PC-3 (cell line): ENCODE measurements around the gene FAXDC2.

ENCODE experiments used
- EZH2 ChIP-seq: fragments of 300-600 bp; sonication (generic); IDR thresholded peaks from one replicate; pipeline ENCODE4 v1.6.1; 2017; ENCODE audit warnings: antibody characterized with exemption, mild to moderate bottlenecking, low read length; ENCODE audit not compliant: unreplicated experiment
- EZH2phosphoT487 ChIP-seq: fragments of 300-600 bp; sonication (generic); IDR thresholded peaks from 2 replicates; pipeline ENCODE4 v1.6.1; 2018; ENCODE audit warnings: mild to moderate bottlenecking, antibody characterized with exemption, low read length, borderline replicate concordance
- TF ChIP-seq, protein P1 (sequence below): fragments of 300-600 bp; sonication (generic); conservative IDR thresholded peaks from 2 replicates; pipeline ENCODE4 v1.5.1; 2017; ENCODE audit warnings: antibody characterized with exemption, low read depth, mild to moderate bottlenecking, low read length

GRCh38 chr5:154815684-154816247 lies 34.6 kb downstream of the FAXDC2 start:
- TF ChIP-seq, protein P1, sequence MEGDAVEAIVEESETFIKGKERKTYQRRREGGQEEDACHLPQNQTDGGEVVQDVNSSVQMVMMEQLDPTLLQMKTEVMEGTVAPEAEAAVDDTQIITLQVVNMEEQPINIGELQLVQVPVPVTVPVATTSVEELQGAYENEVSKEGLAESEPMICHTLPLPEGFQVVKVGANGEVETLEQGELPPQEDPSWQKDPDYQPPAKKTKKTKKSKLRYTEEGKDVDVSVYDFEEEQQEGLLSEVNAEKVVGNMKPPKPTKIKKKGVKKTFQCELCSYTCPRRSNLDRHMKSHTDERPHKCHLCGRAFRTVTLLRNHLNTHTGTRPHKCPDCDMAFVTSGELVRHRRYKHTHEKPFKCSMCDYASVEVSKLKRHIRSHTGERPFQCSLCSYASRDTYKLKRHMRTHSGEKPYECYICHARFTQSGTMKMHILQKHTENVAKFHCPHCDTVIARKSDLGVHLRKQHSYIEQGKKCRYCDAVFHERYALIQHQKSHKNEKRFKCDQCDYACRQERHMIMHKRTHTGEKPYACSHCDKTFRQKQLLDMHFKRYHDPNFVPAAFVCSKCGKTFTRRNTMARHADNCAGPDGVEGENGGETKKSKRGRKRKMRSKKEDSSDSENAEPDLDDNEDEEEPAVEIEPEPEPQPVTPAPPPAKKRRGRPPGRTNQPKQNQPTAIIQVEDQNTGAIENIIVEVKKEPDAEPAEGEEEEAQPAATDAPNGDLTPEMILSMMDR, result no peak
- no peak for TF ChIP-seq EZH2phosphoT487
- TF ChIP-seq EZH2, result no peak
